Subcutaneous abdominal adipose tissue (tissue), 5 donors: ENCODE data around the gene ZCCHC2.
A peak's percentile ranks its signal among the peaks of the same experiment; 100 is the strongest.

ENCODE experiments used
- H3K27ac ChIP-seq: one replicate; pipeline ENCODE4 v1.7.0; 2013; ENCODE audit warnings: low read depth, mild to moderate bottlenecking, inconsistent platforms, low read length, moderate library complexity
- H3K27me3 ChIP-seq, 5 donors: one replicate each; pipeline ENCODE4 v1.7.0; 2013; ENCODE audit warnings: low read length in 5 of 5, inconsistent platforms in 1 of 5; ENCODE audit not compliant: control insufficient read depth in 5 of 5, insufficient read depth in 4 of 5
- H3K36me3 ChIP-seq, 5 donors: one replicate each; pipeline ENCODE4 v1.7.0; 2013; ENCODE audit warnings: low read length in 5 of 5; ENCODE audit not compliant: control insufficient read depth in 5 of 5, insufficient read depth in 5 of 5
- H3K4me1 ChIP-seq, 5 donors: one replicate each; pipeline ENCODE4 v1.7.0; 2013; ENCODE audit warnings: low read length in 5 of 5, mild to moderate bottlenecking in 3 of 5, moderate library complexity in 1 of 5; ENCODE audit not compliant: control insufficient read depth in 5 of 5, insufficient read depth in 5 of 5
- H3K4me3 ChIP-seq, 5 donors: one replicate each; pipeline ENCODE4 v1.7.0; 2013; ENCODE audit warnings: low read length in 5 of 5, low read depth in 1 of 5
- H3K9ac ChIP-seq, 5 donors: one replicate each; pipeline ENCODE4 v1.7.0; 2013; ENCODE audit warnings: low read length in 5 of 5, mild to moderate bottlenecking in 4 of 5, moderate library complexity in 3 of 5
- H3K9me3 ChIP-seq, 5 donors: one replicate each; pipeline ENCODE4 v1.7.0; 2013; ENCODE audit warnings: low read length in 5 of 5; ENCODE audit not compliant: control insufficient read depth in 5 of 5
- donor health status: healthy.
- donor health status: healthy.
- donor health status: healthy.
- donor health status: healthy.
- donor health status: healthy.

ZCCHC2 gene

DNA sequence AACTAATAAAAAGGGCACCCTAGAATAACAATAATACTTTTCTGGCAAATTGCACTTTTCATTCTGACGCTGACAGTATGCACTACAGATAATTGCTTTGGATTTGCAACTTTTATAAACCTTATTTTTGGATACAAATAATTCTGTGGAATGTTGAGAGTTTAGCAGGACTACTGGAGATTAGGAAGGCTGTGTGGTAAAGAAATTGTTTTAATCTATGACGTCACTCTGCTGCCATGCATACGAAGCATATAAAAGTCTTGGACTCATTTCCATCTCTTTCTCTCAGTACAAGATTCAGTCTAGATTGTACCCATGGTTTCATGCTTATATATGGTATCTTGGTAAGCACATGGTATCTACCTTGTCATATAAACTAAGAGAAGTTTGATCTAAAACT, 28.1 kb upstream of the ZCCHC2 start:
- Histone ChIP-seq H3K27me3 (no peaks in the 10 kb centered on the region), H3K9ac (no peak overlapping the region), H3K4me1 (peaks cover 0 to 4% (median 0%) of the 10 kb centered on the region in 5 donors), H3K27ac (no peak overlapping the region), H3K36me3 (no peaks in the 10 kb centered on the region), H3K4me3 (no peak overlapping the region), H3K9me3 (no peaks in the 10 kb centered on the region)

DNA sequence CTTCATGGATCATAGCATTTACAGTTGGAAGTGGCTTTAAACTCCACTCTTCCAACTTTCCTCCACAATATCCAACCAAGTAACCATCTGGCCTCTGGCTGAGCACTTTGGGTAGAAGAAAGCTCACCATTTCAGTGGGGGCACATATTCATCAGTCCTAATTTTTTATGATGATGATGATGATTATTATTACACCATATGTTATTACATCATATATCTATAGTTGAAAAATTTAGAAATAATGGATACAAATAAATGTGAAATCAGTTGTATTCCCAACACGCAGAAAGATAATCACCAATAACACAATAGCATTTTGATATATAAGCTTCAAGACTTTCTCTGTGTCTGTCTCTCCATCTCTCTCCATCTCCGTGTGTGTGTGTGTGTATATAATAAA, 26.6 kb upstream of the ZCCHC2 start:
- no peaks in the 10 kb centered on the region for H3K27me3 ChIP-seq
- no peak overlapping the region for H3K27ac ChIP-seq
- peaks cover 0 to 3% (median 0%) of the 10 kb centered on the region in 5 donors for H3K36me3 ChIP-seq
- no peak overlapping the region for H3K4me3 ChIP-seq
- peaks cover 0 to 7% (median 0%) of the 10 kb centered on the region in 5 donors for H3K4me1 ChIP-seq
- H3K9ac ChIP-seq, result no peak overlapping the region
- H3K9me3 ChIP-seq, result no peaks in the 10 kb centered on the region

GRCh38 chr18:62497190-62497772, 25.5 kb upstream of the ZCCHC2 start:
- Histone ChIP-seq H3K9me3 (no peaks in the 10 kb centered on the region), H3K27ac (no peak overlapping the region), H3K36me3 (peaks cover 0 to 3% (median 0%) of the 10 kb centered on the region in 5 donors), H3K27me3 (no peaks in the 10 kb centered on the region), H3K4me1 (peaks cover 0 to 7% (median 0%) of the 10 kb centered on the region in 5 donors), H3K4me3 (no peak overlapping the region), H3K9ac (no peak overlapping the region)

DNA sequence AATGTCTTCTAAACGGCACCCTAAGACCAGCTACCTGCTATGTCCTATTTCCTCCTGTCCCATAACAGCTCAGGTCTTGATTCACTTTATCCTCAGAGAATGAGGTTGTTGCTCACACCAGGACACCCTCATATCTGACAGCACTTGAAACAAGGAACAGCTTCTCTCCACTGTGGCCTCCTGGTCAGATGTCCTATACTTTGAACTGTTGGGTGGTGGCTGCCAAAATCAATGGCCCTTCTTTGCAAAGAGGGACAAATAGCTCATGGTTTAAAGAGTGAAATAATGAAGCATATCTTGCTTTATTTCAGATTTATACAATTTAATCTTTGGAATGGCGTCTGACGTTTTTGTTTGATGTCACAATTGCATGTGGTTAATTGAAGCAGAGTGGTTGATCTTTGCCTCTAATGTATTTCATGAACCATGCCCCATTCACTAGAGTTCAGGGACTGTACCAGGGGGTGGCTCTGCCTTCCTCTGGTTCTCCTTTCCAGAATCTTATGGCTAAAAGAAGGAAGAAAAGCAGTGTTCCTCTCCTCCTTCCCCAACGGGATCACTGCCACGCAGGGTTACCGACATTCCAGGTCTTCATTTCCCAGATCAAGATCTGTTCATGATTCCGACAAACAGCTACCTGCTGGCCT, 24.1 kb upstream of the ZCCHC2 start:
- peaks cover 0 to 3% (median 0%) of the 10 kb centered on the region in 5 donors for H3K36me3 ChIP-seq
- peak overlapping the region in 1 of 5 donors; percentile 11 for H3K4me3 ChIP-seq
- no peak overlapping the region for H3K9ac ChIP-seq
- peaks cover 0 to 7% (median 0%) of the 10 kb centered on the region in 5 donors for H3K4me1 ChIP-seq
- peak overlapping the region; percentile 46 for H3K27ac ChIP-seq
- H3K9me3 ChIP-seq, result no peaks in the 10 kb centered on the region
- H3K27me3 ChIP-seq, result no peaks in the 10 kb centered on the region

GRCh38 chr18:62499263-62499650, 23.6 kb upstream of the ZCCHC2 start:
- no peaks in the 10 kb centered on the region for H3K27me3 ChIP-seq
- H3K27ac ChIP-seq, result peak overlapping the region; percentile 46
- no peak overlapping the region for H3K9ac ChIP-seq
- H3K9me3 ChIP-seq, result no peaks in the 10 kb centered on the region
- peaks cover 0 to 3% (median 0%) of the 10 kb centered on the region in 5 donors for H3K36me3 ChIP-seq
- H3K4me1 ChIP-seq, result peaks cover 0 to 7% (median 0%) of the 10 kb centered on the region in 5 donors
- peak overlapping the region in 1 of 5 donors; percentile 11 for H3K4me3 ChIP-seq

GRCh38 chr18:62500174-62500573, 22.7 kb upstream of the ZCCHC2 start:
- Histone ChIP-seq H3K4me3 (no peak overlapping the region), H3K27ac (no peak overlapping the region), H3K9me3 (no peaks in the 10 kb centered on the region), H3K9ac (no peak overlapping the region), H3K36me3 (peaks cover 0 to 3% (median 0%) of the 10 kb centered on the region in 5 donors), H3K4me1 (peaks cover 0 to 7% (median 0%) of the 10 kb centered on the region in 5 donors), H3K27me3 (no peaks in the 10 kb centered on the region)

DNA sequence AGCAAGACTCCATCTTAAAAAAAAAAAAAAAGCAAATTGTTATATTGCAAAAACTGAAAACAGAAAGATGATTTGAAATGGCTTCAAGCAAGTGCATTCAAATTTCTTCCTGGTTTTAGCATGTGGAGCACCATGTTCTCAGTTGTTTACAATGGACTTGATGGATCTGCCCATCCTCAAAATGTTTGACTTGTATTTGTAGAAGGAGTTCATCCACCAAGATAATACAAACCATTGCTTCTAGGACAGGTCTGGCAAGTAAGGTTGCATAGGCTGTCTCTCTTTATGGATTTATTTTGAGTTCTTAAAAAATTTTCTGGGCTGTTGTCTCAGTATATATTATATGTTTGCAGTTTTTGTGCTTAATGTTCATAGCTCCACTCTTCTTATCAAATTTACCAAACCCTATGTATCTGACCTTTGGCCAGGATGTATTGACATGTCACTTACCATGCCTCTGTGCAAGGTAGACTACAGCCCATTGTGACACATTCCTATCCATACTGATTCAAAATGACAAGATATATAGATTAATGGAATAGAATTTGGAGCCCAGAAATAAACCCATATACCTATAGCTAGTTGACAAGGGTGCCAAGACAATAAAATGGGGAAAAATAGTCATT, 21.7 kb upstream of the ZCCHC2 start:
- Histone ChIP-seq H3K9ac (no peak overlapping the region), H3K9me3 (no peaks in the 10 kb centered on the region), H3K4me3 (no peak overlapping the region), H3K27me3 (no peaks in the 10 kb centered on the region), H3K36me3 (peaks cover 0 to 3% (median 0%) of the 10 kb centered on the region in 5 donors), H3K27ac (no peak overlapping the region), H3K4me1 (peaks cover 0 to 16% (median 8%) of the 10 kb centered on the region in 5 donors)

DNA sequence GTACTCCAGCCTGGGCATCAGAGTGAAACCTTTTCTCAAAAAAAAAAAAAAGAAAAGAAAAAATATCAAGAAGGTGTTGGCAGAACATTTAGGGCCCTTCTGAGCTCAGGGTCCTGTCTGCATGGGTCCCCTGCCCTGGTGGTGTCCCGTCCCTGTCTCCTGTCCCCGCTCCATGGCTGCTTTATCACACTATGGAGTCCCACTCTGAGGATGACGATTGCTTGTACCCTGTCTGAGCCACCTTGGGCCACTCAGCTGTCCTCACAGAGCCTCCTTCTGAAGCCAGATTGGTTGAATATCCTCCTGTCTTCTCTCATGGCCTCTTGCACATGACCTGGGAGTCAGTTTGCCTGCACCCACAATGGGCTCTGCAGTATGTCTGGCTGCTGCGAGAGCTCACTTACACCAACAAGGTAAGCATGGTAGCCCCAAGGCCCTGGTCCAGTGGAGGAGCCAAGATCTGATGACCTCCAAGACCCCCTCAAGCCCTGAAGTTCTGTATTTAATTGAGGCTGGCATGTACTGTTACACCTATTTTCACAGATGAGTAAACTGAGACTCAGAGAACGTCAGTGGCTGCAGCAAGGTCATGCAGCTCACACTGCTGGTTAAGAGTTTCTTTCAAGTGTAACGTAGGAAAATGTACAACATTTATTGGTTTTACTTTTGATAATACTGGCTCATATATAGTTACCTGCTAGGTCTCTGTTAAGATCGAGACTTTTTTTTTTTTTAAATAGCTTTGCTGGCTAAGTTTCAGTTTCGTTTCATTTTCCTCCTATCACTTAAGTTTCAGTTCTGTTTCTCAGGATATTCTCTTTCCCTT, 16.9 kb upstream of the ZCCHC2 start:
- Histone ChIP-seq H3K4me3 (peak overlapping the region; percentile 58 to 86 (median 70)), H3K4me1 (peaks cover 0 to 16% (median 14%) of the 10 kb centered on the region in 5 donors), H3K36me3 (peaks cover 0 to 3% (median 0%) of the 10 kb centered on the region in 5 donors), H3K27ac (peak overlapping the region; percentile 47), H3K9me3 (no peaks in the 10 kb centered on the region), H3K27me3 (no peaks in the 10 kb centered on the region), H3K9ac (peak overlapping the region; percentile 30 to 86 (median 78))

- no peaks in the 10 kb centered on the region for H3K36me3 ChIP-seq
- H3K27me3 ChIP-seq, result no peaks in the 10 kb centered on the region
- H3K9ac ChIP-seq, result peak overlapping the region; percentile 30 to 86 (median 78)
- H3K4me3 ChIP-seq, result peak overlapping the region; percentile 58 to 86 (median 70)
- H3K27ac ChIP-seq, result peak overlapping the region; percentile 47
- peaks cover 0 to 3% (median 2%) of the 10 kb centered on the region in 5 donors for H3K9me3 ChIP-seq
- peaks cover 0 to 16% (median 14%) of the 10 kb centered on the region in 5 donors for H3K4me1 ChIP-seq
Observed at GRCh38 chr18:62506495-62507143, 16.2 kb upstream of the ZCCHC2 start.
